Measurements from ENCODE around the gene CIZ1. TPM values are rescaled to one million over a fixed set of nuclear protein-coding genes. Genes with fewer than 3 reads are reported as not detected.
"Not testable (repeated sequence)": the region's sequence is repeated elsewhere in the genome, so short reads cannot be mapped to it uniquely, and the experiment has no call there.

The CIZ1 gene
- polyA plus RNA-seq, 2 of the 4 experiments (the other 2 are of a cell fraction) = 39.2 to 92.5 TPM

DNA sequence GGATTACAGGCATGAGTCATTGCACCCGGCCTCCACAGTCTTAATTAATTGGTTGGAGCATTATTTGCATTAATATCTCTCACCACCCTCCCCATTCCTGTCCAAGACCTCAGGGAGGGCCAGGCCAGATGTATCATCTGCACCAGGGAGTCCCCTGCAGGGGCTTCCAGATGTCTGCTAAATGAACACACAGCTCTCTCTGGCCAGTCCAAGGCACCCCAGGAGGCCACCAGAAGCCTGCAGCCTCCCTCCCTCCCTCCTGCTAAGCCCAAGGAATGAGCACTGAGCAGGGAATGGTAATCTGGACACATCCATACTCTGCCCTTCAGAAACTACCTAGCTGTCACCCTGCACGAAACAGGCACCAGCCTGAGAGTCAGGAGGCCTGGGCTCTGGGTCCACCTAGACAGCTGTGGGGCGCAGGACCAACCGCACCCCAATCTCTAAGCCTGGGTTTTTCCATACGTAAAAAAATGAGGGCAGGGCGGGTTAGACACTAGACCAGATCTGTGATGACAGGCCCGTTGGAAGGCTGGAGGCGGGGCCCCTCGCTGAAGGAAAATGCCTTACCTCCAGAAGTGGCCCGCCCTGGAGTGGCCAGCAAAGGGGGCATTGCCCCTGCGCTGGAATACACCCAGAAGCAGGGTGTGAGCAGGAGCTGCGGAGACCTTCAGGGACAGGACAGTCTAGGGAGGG is 8.3 kb downstream of the CIZ1 start:
- ATAC-seq = peak; percentile 12 to 43; a peak in 4 of 6 replicates
- Histone ChIP-seq H3K4me3 (no peak overlapping the region), H3K4me1 (no peaks in the 10 kb centered on the region), H3K9me3 (peaks cover 8% of the 10 kb centered on the region; the same call in 2 of the 3 replicates), H3K4me2 (no peak overlapping the region), H3K27ac (no peak overlapping the region)
- 87% methylated on average over 12 of the region's 12 CpGs for WGBS (ENCODE audit: missing lambda C conversion rate)
- TF ChIP-seq ZC3H11A (IDR thresholded peaks at IDR 0.05) (no peak), HES2 (IDR thresholded peaks at IDR 0.05) (no peak), RCOR1 (IDR thresholded peaks at IDR 0.05; ENCODE audit: low read depth, low read length) (no peak), CBX2 (IDR thresholded peaks at IDR 0.05; ENCODE audit: borderline replicate concordance, low read depth) (no peak), MAFK (IDR thresholded peaks at IDR 0.05; ENCODE audit: partially characterized antibody) (no peak), CHD2 (IDR thresholded peaks at IDR 0.05; ENCODE audit: low read length, partially characterized antibody) (no peak), FOSL2 (IDR thresholded peaks at IDR 0.05) (no peak), FOSL2 (CRISPR knock-in tag; IDR thresholded peaks at IDR 0.05) (no peak), ZFP36 (IDR thresholded peaks at IDR 0.05; ENCODE audit: borderline replicate concordance, partially characterized antibody) (no peak)
- FAIRE-seq = no peak
- POLR2A ChIA-PET = no interaction called here
- DNase-seq (ENCODE audit: low read depth in 1 of 2, low spot score in 1 of 2) = no peak
- CTCF ChIA-PET = interaction anchor here (1.1 to 6.7 kb wide), 11 partner anchors 8 to 72 kb away, joined by 3 to 41 read pairs (median 5); partner anchors contain the start of gene DNM1

- CTCF ChIA-PET = interaction anchor here (0.7 to 9.6 kb wide), 11 partner anchors 9 to 92 kb away, joined by 3 to 41 read pairs (median 4); partner anchors contain the start of genes BBLN and CIZ1
- H3K9me3 ChIP-seq, H3K27ac ChIP-seq, H3K4me2 ChIP-seq, POLR2A ChIA-PET, H3K4me3 ChIP-seq, H3K4me1 ChIP-seq, FAIRE-seq: not testable (repeated sequence)
- ATAC-seq (peak in 1 of 2 experiments; percentile 44; a peak in 2 of 6 replicates), DNase-seq (ENCODE audit: low read depth in 1 of 2, low spot score in 1 of 2) (peak in 1 of 2 experiments; percentile 69)
- TF ChIP-seq CTCF (IDR thresholded peaks at IDR 0.05) (peak; percentile 33), SMC3 (IDR thresholded peaks at IDR 0.05) (peak; percentile 24; the same call in 1 of the 3 replicates), RAD21 (conservative IDR thresholded peaks at IDR 0.05 in 1 of 2, IDR thresholded peaks at IDR 0.05 in 1 of 2) (peak; percentile 26 to 46; a peak in 3 of 5 replicates)
- 32% methylated on average over 8 of the region's 12 CpGs for WGBS (ENCODE audit: missing lambda C conversion rate)
Observed at GRCh38 chr9:128181480-128181879, 9.9 kb downstream of the CIZ1 start.

DNA sequence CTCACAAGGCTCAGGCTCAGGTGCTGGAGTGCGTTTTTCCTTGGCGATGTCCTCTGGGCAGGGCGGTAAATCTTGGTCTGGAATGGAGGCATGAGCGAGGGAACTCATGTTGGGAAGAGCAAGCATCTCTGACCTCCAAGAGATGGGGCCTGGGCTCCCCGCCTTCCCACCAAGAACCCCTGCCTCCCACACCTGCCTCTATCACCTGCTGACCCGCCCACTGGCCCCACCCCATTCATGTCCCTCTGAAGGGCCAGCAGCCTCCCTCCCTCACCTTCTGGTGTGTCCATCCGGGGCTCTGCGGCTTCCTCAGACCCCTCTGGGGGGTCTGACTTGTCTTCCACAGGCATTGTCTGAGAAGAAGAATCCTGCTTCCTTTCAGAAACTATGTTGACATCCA is 10.9 kb downstream of the CIZ1 start:
- TF ChIP-seq HEYL (CRISPR knock-in tag; IDR thresholded peaks at IDR 0.05) (no peak), CBX2 (IDR thresholded peaks at IDR 0.05; ENCODE audit: borderline replicate concordance, low read depth) (no peak), CHD2 (IDR thresholded peaks at IDR 0.05; ENCODE audit: low read length, partially characterized antibody) (no peak), E2F6 (IDR thresholded peaks at IDR 0.05; ENCODE audit: borderline replicate concordance, low read depth) (no peak), EHF (CRISPR knock-in tag; IDR thresholded peaks at IDR 0.05) (no peak), ZSCAN20 (CRISPR knock-in tag; IDR thresholded peaks at IDR 0.05) (no peak), PHF8 (IDR thresholded peaks at IDR 0.05; ENCODE audit: borderline replicate concordance, low read depth) (no peak)
- TF ChIP-seq, protein P1, sequence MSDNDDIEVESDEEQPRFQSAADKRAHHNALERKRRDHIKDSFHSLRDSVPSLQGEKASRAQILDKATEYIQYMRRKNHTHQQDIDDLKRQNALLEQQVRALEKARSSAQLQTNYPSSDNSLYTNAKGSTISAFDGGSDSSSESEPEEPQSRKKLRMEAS (IDR thresholded peaks at IDR 0.05) = no peak
- Histone ChIP-seq H3K4me2 (no peak overlapping the region), H3K27ac (no peak overlapping the region), H3K4me1 (no peaks in the 10 kb centered on the region), H3K9me3 (peaks cover 8% of the 10 kb centered on the region; the same call in 2 of the 3 replicates), H3K4me3 (no peak overlapping the region)
- FAIRE-seq (no peak), DNase-seq (ENCODE audit: low read depth in 1 of 2, low spot score in 1 of 2) (no peak), ATAC-seq (no peak)
- WGBS (ENCODE audit: missing lambda C conversion rate) = 97% methylated on average over 8 of the region's 8 CpGs
- ChIA-PET CTCF (interaction anchor here (0.8 to 9.6 kb wide), 9 partner anchors 10 to 59 kb away, joined by 3 to 41 read pairs (median 3); partner anchors contain the start of genes BBLN and CIZ1), POLR2A (no interaction called here)
